ENCODE results near the gene PLP2.

PLP2 gene

DNA sequence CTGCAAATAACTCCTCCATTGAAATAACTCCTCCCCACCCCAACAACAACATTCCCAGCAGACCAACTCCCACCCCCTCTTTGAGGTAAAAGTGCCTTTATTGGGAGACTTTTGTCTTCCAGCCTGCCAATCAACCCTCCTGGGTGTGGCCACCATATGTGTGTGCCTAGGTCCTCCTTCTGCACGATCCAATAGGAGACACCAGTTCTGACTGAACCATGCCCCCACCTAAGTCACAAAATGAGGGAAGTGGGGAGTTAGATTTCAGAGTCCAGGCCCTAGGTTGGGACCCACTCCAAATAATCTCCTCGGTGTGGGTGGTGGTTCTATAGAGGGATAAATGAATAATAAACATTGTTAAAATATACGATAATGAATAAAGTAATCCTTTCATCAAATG lies 3.0 kb downstream of the PLP2 start:
- H3K36me3 ChIP-seq (ENCODE audit: control insufficient read depth in 2 of 2, insufficient read depth in 2 of 2, low read length in 2 of 2) = peaks cover 12 to 19% of the 10 kb centered on the region in 2 donors
- no peak overlapping the region for H3K4me3 ChIP-seq (ENCODE audit: low read length in 2 of 2)
- H3K4me1 ChIP-seq (ENCODE audit: control insufficient read depth in 2 of 2, insufficient read depth in 2 of 2, low read length in 2 of 2) = peaks cover 8 to 20% of the 10 kb centered on the region in 2 donors
- no peak overlapping the region for H3K27ac ChIP-seq (ENCODE audit: low read depth in 2 of 2, low read length in 2 of 2)
- no peaks in the 10 kb centered on the region for H3K9me3 ChIP-seq (ENCODE audit: control insufficient read depth in 2 of 2, low read length in 2 of 2)
- H3K9ac ChIP-seq (ENCODE audit: low read depth in 1 of 2, low read length in 2 of 2) = no peak overlapping the region
- no peaks in the 10 kb centered on the region for H3K27me3 ChIP-seq (ENCODE audit: control insufficient read depth in 2 of 2, insufficient read depth in 2 of 2, low read length in 2 of 2)

GRCh38 chrX:49175435-49176274 lies 4.0 kb downstream of the PLP2 start:
- Histone ChIP-seq H3K9me3 (ENCODE audit: control insufficient read depth in 2 of 2, low read length in 2 of 2) (no peaks in the 10 kb centered on the region), H3K4me3 (ENCODE audit: low read length in 2 of 2) (no peak overlapping the region), H3K9ac (ENCODE audit: low read depth in 1 of 2, low read length in 2 of 2) (no peak overlapping the region), H3K27me3 (ENCODE audit: control insufficient read depth in 2 of 2, insufficient read depth in 2 of 2, low read length in 2 of 2) (no peaks in the 10 kb centered on the region), H3K27ac (ENCODE audit: low read depth in 2 of 2, low read length in 2 of 2) (no peak overlapping the region), H3K4me1 (ENCODE audit: control insufficient read depth in 2 of 2, insufficient read depth in 2 of 2, low read length in 2 of 2) (peaks cover 8 to 20% of the 10 kb centered on the region in 2 donors), H3K36me3 (ENCODE audit: control insufficient read depth in 2 of 2, insufficient read depth in 2 of 2, low read length in 2 of 2) (peaks cover 12 to 21% of the 10 kb centered on the region in 2 donors)

DNA sequence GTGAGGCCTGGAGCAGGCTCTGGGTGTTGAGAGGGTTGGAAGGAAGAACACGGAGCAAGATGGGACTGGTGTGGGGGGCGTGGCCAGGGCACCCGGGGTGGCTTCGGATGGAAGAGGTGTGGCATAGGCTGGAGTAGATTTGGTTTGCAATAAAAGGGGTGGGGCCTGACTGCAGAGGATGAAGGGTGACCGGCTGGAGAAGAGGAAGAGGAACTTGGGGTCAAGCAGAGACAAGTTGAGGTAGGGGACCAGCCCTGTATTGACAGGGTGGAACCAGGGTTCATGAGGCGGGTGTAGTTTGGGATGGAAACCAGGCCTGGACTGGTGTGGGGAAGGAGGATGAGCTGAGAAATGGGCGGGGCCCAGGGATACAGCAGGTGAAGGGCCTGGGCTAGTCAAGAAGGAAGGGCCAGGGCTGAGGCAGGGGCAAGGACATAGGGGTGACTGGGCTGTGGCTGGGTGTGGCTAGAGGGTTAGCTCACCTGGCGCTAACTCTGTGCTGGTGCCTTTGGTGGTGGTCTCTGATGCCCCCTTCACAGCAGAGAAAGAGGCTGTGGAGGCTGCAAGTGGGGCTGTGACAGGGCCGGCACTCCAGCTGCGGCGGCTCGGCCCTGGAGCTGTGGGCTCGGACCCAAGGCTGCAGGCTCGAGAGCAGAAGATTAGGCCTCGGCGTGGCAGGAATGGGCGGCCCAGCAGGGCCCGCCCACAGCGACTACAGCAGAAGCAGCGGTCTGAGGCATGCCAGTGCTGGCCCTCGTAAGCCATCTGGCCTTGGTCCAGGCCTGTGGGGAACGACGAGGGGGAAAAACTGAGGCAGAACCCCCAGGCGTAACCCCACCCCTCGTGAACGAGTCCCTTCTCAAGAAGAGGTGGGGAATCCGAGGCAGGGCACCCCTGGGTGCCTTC lies 5.0 kb downstream of the PLP2 start:
- Histone ChIP-seq H3K27ac (ENCODE audit: low read depth in 2 of 2, low read length in 2 of 2) (peak overlapping the region; percentile 70 to 76), H3K27me3 (ENCODE audit: control insufficient read depth in 2 of 2, insufficient read depth in 2 of 2, low read length in 2 of 2) (no peaks in the 10 kb centered on the region), H3K4me3 (ENCODE audit: low read length in 2 of 2) (no peak overlapping the region), H3K36me3 (ENCODE audit: control insufficient read depth in 2 of 2, insufficient read depth in 2 of 2, low read length in 2 of 2) (peaks cover 12 to 24% of the 10 kb centered on the region in 2 donors), H3K9me3 (ENCODE audit: control insufficient read depth in 2 of 2, low read length in 2 of 2) (no peaks in the 10 kb centered on the region), H3K4me1 (ENCODE audit: control insufficient read depth in 2 of 2, insufficient read depth in 2 of 2, low read length in 2 of 2) (peaks cover 8 to 20% of the 10 kb centered on the region in 2 donors), H3K9ac (ENCODE audit: low read depth in 1 of 2, low read length in 2 of 2) (peak overlapping the region in 1 of 2 donors; percentile 38)

GRCh38 chrX:49177338-49177833 lies 5.7 kb downstream of the PLP2 start:
- Histone ChIP-seq H3K27me3 (ENCODE audit: control insufficient read depth in 2 of 2, insufficient read depth in 2 of 2, low read length in 2 of 2) (no peaks in the 10 kb centered on the region), H3K9ac (ENCODE audit: low read depth in 1 of 2, low read length in 2 of 2) (peak overlapping the region in 1 of 2 donors; percentile 31), H3K27ac (ENCODE audit: low read depth in 2 of 2, low read length in 2 of 2) (peak overlapping the region; percentile 70 to 76), H3K9me3 (ENCODE audit: control insufficient read depth in 2 of 2, low read length in 2 of 2) (no peaks in the 10 kb centered on the region), H3K36me3 (ENCODE audit: control insufficient read depth in 2 of 2, insufficient read depth in 2 of 2, low read length in 2 of 2) (peaks cover 14 to 24% of the 10 kb centered on the region in 2 donors), H3K4me3 (ENCODE audit: low read length in 2 of 2) (no peak overlapping the region), H3K4me1 (ENCODE audit: control insufficient read depth in 2 of 2, insufficient read depth in 2 of 2, low read length in 2 of 2) (peaks cover 8 to 20% of the 10 kb centered on the region in 2 donors)

DNA sequence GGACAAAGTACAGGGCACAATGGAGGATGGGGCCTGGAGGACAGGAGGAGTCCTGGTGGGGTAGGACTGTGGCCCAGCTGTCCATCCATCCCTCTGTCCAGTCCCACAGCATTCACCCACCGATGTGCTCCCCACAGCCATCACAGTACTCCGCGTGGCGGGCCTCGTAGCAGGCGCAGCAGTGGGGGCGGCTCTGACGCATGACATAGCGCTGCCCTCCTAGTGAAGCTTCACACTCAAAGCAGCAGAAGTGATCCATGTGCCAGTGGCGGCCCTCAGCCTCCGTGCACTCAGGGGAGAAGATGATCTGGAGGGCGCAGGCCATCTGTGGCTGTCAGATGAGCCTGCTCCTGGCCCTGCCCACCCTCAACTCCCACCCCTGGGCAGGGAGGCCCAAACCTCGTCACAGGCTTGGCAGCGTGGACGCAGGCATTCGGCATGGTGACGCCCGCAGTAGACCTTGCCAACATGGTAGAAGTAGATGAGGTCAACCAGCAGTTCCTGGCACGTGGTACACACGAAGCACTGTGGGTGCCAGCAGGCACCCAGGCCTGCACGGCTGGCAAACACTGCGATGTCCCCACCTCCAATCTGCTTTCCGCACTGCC lies 6.3 kb downstream of the PLP2 start:
- no peaks in the 10 kb centered on the region for H3K27me3 ChIP-seq (ENCODE audit: control insufficient read depth in 2 of 2, insufficient read depth in 2 of 2, low read length in 2 of 2)
- H3K4me1 ChIP-seq (ENCODE audit: control insufficient read depth in 2 of 2, insufficient read depth in 2 of 2, low read length in 2 of 2) = peaks cover 5 to 18% of the 10 kb centered on the region in 2 donors
- no peak overlapping the region for H3K4me3 ChIP-seq (ENCODE audit: low read length in 2 of 2)
- peak overlapping the region in 1 of 2 donors; percentile 70 for H3K27ac ChIP-seq (ENCODE audit: low read depth in 2 of 2, low read length in 2 of 2)
- no peaks in the 10 kb centered on the region for H3K9me3 ChIP-seq (ENCODE audit: control insufficient read depth in 2 of 2, low read length in 2 of 2)
- peaks cover 14 to 24% of the 10 kb centered on the region in 2 donors for H3K36me3 ChIP-seq (ENCODE audit: control insufficient read depth in 2 of 2, insufficient read depth in 2 of 2, low read length in 2 of 2)
- no peak overlapping the region for H3K9ac ChIP-seq (ENCODE audit: low read depth in 1 of 2, low read length in 2 of 2)

DNA sequence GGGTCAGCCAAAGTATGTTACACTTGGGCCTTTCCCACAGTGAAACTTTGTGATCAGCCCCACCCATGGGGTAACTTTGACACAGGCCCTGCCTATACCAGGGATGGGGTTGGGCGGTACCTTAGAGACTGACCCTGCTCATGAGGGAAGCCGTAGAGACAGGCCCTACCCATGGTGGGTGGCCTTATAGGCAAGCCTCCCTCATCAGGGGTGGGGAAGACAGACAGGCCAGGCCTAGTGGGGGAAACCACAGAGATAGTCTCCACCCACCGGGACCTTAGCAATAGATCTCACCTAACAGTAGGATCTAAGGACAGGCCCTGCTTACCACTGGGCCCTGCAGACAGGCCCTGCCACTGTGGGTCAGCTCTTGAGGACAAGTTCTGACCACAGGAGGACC lies 6.8 kb downstream of the PLP2 start:
- Histone ChIP-seq H3K9me3 (ENCODE audit: control insufficient read depth in 2 of 2, low read length in 2 of 2) (no peaks in the 10 kb centered on the region), H3K4me3 (ENCODE audit: low read length in 2 of 2) (no peak overlapping the region), H3K27me3 (ENCODE audit: control insufficient read depth in 2 of 2, insufficient read depth in 2 of 2, low read length in 2 of 2) (no peaks in the 10 kb centered on the region), H3K9ac (ENCODE audit: low read depth in 1 of 2, low read length in 2 of 2) (no peak overlapping the region), H3K4me1 (ENCODE audit: control insufficient read depth in 2 of 2, insufficient read depth in 2 of 2, low read length in 2 of 2) (peaks cover 0 to 14% of the 10 kb centered on the region in 2 donors), H3K36me3 (ENCODE audit: control insufficient read depth in 2 of 2, insufficient read depth in 2 of 2, low read length in 2 of 2) (peaks cover 14 to 23% of the 10 kb centered on the region in 2 donors), H3K27ac (ENCODE audit: low read depth in 2 of 2, low read length in 2 of 2) (no peak overlapping the region)

DNA sequence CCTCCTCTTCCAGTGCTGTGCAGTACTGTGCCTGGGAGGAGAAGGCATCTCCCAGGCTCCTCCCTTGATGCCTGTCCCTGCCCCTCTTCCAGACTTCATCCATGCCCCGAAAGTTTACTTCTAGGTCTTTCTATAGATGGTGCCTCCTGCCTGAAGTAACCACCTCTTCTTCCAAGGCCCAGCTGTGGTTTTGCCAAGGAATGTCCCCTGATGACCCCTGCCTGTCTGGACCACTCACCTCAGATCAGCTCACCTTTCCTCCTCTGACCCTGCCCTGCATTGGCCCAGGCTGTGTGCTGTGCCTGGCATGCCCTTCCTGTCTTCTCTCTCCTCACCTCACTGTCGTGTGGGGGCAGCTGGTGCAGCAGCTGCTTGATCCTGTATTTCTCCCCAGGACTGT lies 7.7 kb downstream of the PLP2 start:
- Histone ChIP-seq H3K27ac (ENCODE audit: low read depth in 2 of 2, low read length in 2 of 2) (no peak overlapping the region), H3K4me3 (ENCODE audit: low read length in 2 of 2) (no peak overlapping the region), H3K4me1 (ENCODE audit: control insufficient read depth in 2 of 2, insufficient read depth in 2 of 2, low read length in 2 of 2) (peaks cover 0 to 18% of the 10 kb centered on the region in 2 donors), H3K36me3 (ENCODE audit: control insufficient read depth in 2 of 2, insufficient read depth in 2 of 2, low read length in 2 of 2) (peaks cover 14 to 24% of the 10 kb centered on the region in 2 donors), H3K27me3 (ENCODE audit: control insufficient read depth in 2 of 2, insufficient read depth in 2 of 2, low read length in 2 of 2) (no peaks in the 10 kb centered on the region), H3K9me3 (ENCODE audit: control insufficient read depth in 2 of 2, low read length in 2 of 2) (no peaks in the 10 kb centered on the region), H3K9ac (ENCODE audit: low read depth in 1 of 2, low read length in 2 of 2) (no peak overlapping the region)

DNA sequence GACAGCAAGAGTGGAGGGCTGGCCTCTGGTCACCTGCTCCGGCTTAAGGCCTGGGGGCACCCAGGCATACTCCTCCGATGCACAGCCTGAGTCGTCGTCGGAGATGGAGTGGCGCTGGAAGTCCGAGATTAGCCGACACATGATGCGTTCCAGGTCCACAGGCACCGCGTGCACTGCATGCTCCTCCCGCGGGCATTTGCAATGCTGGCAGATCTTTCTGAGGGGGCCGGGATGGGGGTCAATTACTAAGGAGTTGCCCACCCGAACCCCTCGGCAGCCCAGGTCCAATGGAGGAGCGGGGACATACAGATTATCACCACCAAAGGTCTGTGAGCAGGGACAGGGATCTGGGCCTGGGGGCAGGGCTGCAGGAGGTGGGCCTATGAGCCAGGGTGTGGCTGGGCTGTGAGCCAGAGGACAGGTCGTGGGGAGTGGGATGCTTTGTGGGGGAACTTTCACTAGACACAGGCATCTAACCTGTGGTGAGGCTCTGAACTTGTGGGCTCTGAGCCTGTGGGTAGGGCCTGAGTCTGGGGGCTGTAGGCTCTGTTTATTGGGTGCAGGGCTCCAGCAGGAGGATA lies 12.1 kb downstream of the PLP2 start:
- H3K4me3 ChIP-seq (ENCODE audit: low read length in 2 of 2) = no peak overlapping the region
- H3K27me3 ChIP-seq (ENCODE audit: control insufficient read depth in 2 of 2, insufficient read depth in 2 of 2, low read length in 2 of 2) = no peaks in the 10 kb centered on the region
- no peaks in the 10 kb centered on the region for H3K9me3 ChIP-seq (ENCODE audit: control insufficient read depth in 2 of 2, low read length in 2 of 2)
- no peak overlapping the region for H3K9ac ChIP-seq (ENCODE audit: low read depth in 1 of 2, low read length in 2 of 2)
- H3K4me1 ChIP-seq (ENCODE audit: control insufficient read depth in 2 of 2, insufficient read depth in 2 of 2, low read length in 2 of 2) = peaks cover 0 to 13% of the 10 kb centered on the region in 2 donors
- H3K36me3 ChIP-seq (ENCODE audit: control insufficient read depth in 2 of 2, insufficient read depth in 2 of 2, low read length in 2 of 2) = peaks cover 10 to 16% of the 10 kb centered on the region in 2 donors
- no peak overlapping the region for H3K27ac ChIP-seq (ENCODE audit: low read depth in 2 of 2, low read length in 2 of 2)

Measured in mucosa of rectum (tissue), 2 donors.